ENCODE measurements around the gene RNF150. TPM values are rescaled to one million over a fixed set of nuclear protein-coding genes. Genes with fewer than 3 reads are reported as not detected.

Gene RNF150
- total and polyA plus RNA-seq, 9 donors: 7.6 to 43.2 (median 31.2) TPM

GRCh38 chr4:140952717-140953116, 180.6 kb downstream of the RNF150 start:
- H3K36me3 ChIP-seq: no peaks in the 10 kb centered on the region
- no peaks in the 10 kb centered on the region for H3K9me3 ChIP-seq
- no peak overlapping the region for H3K4me3 ChIP-seq
- H3K4me1 ChIP-seq (ENCODE audit: insufficient read depth): peaks cover 8% of the 10 kb centered on the region
- H3K27me3 ChIP-seq: no peaks in the 10 kb centered on the region
- WGBS, 3 donors: 94 to 98% (median 97%) methylated on average over 3 of the region's 3 CpGs
- H3K27ac ChIP-seq: no peak overlapping the region
- no peak for TF ChIP-seq POLR2A (IDR thresholded peaks at IDR 0.05)
- TF ChIP-seq EP300 (IDR thresholded peaks at IDR 0.05): no peak
- TF ChIP-seq CTCF (IDR thresholded peaks at IDR 0.05): no peak
- intact Hi-C loops (cut with DNase I): no loop called here
- DNase-seq: no peak

GRCh38 chr4:140947506-140947905, 185.8 kb downstream of the RNF150 start:
- H3K36me3 ChIP-seq: no peaks in the 10 kb centered on the region
- no peaks in the 10 kb centered on the region for H3K9me3 ChIP-seq
- WGBS, 3 donors: 67 to 89% (median 74%) methylated on average over 7 of the region's 7 CpGs
- H3K4me3 ChIP-seq: no peak overlapping the region
- TF ChIP-seq EP300 (IDR thresholded peaks at IDR 0.05) (no peak), CTCF (IDR thresholded peaks at IDR 0.05) (no peak), POLR2A (IDR thresholded peaks at IDR 0.05) (no peak)
- DNase-seq: no peak
- peaks cover 5% of the 10 kb centered on the region for H3K4me1 ChIP-seq (ENCODE audit: insufficient read depth)
- intact Hi-C loops (cut with DNase I): no loop called here
- H3K27ac ChIP-seq: no peak overlapping the region
- H3K27me3 ChIP-seq: no peaks in the 10 kb centered on the region

- TF ChIP-seq POLR2A (IDR thresholded peaks at IDR 0.05): no peak
- no peak for TF ChIP-seq EP300 (IDR thresholded peaks at IDR 0.05)
- no peak for TF ChIP-seq CTCF (IDR thresholded peaks at IDR 0.05)
- WGBS, 3 donors: 56 to 62% (median 59%) methylated on average over 2 of the region's 2 CpGs
- no peaks in the 10 kb centered on the region for H3K36me3 ChIP-seq
- peaks cover 5% of the 10 kb centered on the region for H3K4me1 ChIP-seq (ENCODE audit: insufficient read depth)
- no peak overlapping the region for H3K4me3 ChIP-seq
- intact Hi-C loops (cut with DNase I): no loop called here
- no peak for DNase-seq
- H3K27ac ChIP-seq: no peak overlapping the region
- no peaks in the 10 kb centered on the region for H3K27me3 ChIP-seq
- H3K9me3 ChIP-seq: no peaks in the 10 kb centered on the region
These were observed 188.2 kb downstream of the RNF150 start for GRCh38 chr4:140945106-140945505.

- no peak overlapping the region for H3K27ac ChIP-seq
- intact Hi-C loops (cut with DNase I): no loop called here
- H3K4me1 ChIP-seq (ENCODE audit: insufficient read depth): peaks cover 6% of the 10 kb centered on the region
- H3K27me3 ChIP-seq: no peaks in the 10 kb centered on the region
- DNase-seq: no peak
- WGBS, 3 donors: 25 to 31% (median 30%) methylated on average over 2 of the region's 2 CpGs
- H3K36me3 ChIP-seq: no peaks in the 10 kb centered on the region
- H3K9me3 ChIP-seq: no peaks in the 10 kb centered on the region
- H3K4me3 ChIP-seq: no peak overlapping the region
- TF ChIP-seq CTCF (IDR thresholded peaks at IDR 0.05): no peak
- no peak for TF ChIP-seq POLR2A (IDR thresholded peaks at IDR 0.05)
- no peak for TF ChIP-seq EP300 (IDR thresholded peaks at IDR 0.05)
These were observed 188.7 kb downstream of the RNF150 start for GRCh38 chr4:140944572-140944971.

GRCh38 chr4:140944199-140944515, 189.1 kb downstream of the RNF150 start:
- 13 to 28% (median 23%) methylated on average over 2 of the region's 2 CpGs for whole genome bisulfite sequencing, 3 donors
- intact Hi-C loops (cut with DNase I): no loop called here
- Histone ChIP-seq H3K27me3 (no peaks in the 10 kb centered on the region), H3K4me3 (no peak overlapping the region), H3K27ac (no peak overlapping the region), H3K4me1 (ENCODE audit: insufficient read depth) (peaks cover 6% of the 10 kb centered on the region), H3K9me3 (no peaks in the 10 kb centered on the region), H3K36me3 (no peaks in the 10 kb centered on the region)
- TF ChIP-seq POLR2A (IDR thresholded peaks at IDR 0.05) (no peak), CTCF (IDR thresholded peaks at IDR 0.05) (no peak), EP300 (IDR thresholded peaks at IDR 0.05) (no peak)
- no peak for DNase-seq
